Spleen (tissue), 11 donors: ENCODE measurements around the gene RPA4. TPM values are rescaled to one million over a fixed set of nuclear protein-coding genes. Genes with fewer than 3 reads are reported as not detected.

Experiments used
- DNase-seq: peaks from one replicate; pipeline ENCODE4 v3.0.0-alpha.2; 2020
- H3K27ac ChIP-seq, 8 donors: fragments of 200-600 bp; sonication (generic) in 7 of 8; 1 replicate in 4 of 8; 2 replicates in 4 of 8; pipeline versions ENCODE4 v1.5.0 to v1.8.0; 2016 to 2021; ENCODE audit warnings: inconsistent platforms in 4 of 8, mild to moderate bottlenecking in 4 of 8, moderate library complexity in 1 of 8
- H3K27me3 ChIP-seq, 7 donors: fragments of 200-600 bp; sonication (generic) in 6 of 7; replicated peaks in 1 of 7; 1 replicate in 4 of 7; 2 replicates in 3 of 7; pipeline versions ENCODE4 v1.5.0 to v1.8.0; 2016 to 2021; ENCODE audit warnings: inconsistent platforms in 3 of 7, mild to moderate bottlenecking in 1 of 7
- H3K36me3 ChIP-seq, 6 donors: fragments of 200-600 bp; sonication (generic) in 5 of 6; 1 replicate in 4 of 6; 2 replicates in 2 of 6; pipeline versions ENCODE4 v1.5.0 to v1.8.0; 2016 to 2021; ENCODE audit warnings: inconsistent platforms in 2 of 6
- H3K4me1 ChIP-seq, 6 donors: fragments of 200-600 bp; sonication (generic) in 5 of 6; 1 replicate in 3 of 6; 2 replicates in 3 of 6; pipeline versions ENCODE4 v1.5.0 to v1.8.0; 2016 to 2021; ENCODE audit warnings: inconsistent platforms in 3 of 6
- H3K4me3 ChIP-seq, 8 donors: fragments of 200-600 bp; sonication (generic) in 7 of 8; 1 replicate in 4 of 8; 2 replicates in 4 of 8; pipeline versions ENCODE4 v1.5.0 to v1.8.0; 2016 to 2021; ENCODE audit warnings: inconsistent platforms in 4 of 8, mild to moderate bottlenecking in 4 of 8, moderate library complexity in 2 of 8
- H3K9me3 ChIP-seq, 8 donors: fragments of 200-600 bp; sonication (generic) in 7 of 8; 1 replicate in 4 of 8; 2 replicates in 4 of 8; pipeline versions ENCODE4 v1.5.0 to v1.8.0; 2016 to 2021; ENCODE audit warnings: inconsistent platforms in 4 of 8
- POLR2A ChIP-seq, 3 donors: fragments of 450-650 bp; IDR thresholded peaks; one replicate each; pipeline ENCODE4 v1.5.1; 2017; ENCODE audit warnings: antibody characterized with exemption in 3 of 3, mild to moderate bottlenecking in 1 of 3
- POLR2AphosphoS5 ChIP-seq, 3 donors: sonication (generic); formaldehyde crosslinking; IDR thresholded peaks; one replicate each; pipeline ENCODE4 v1.5.1; 2017; ENCODE audit warnings: antibody characterized with exemption in 3 of 3
- WGBS, 5 donors: extraction: QIAGEN DNeasy Blood & Tissue Kit in 3 of 5; methylation state at CpG; one replicate each; pipeline versions ENCODE4 v1.1.5 to v1.1.7; 2013 to 2018; 5-methylcytosine and 5-hydroxymethylcytosine counted together
- intact Hi-C: fragments of 100-400 bp; cut with DNase I; formaldehyde crosslinking; loops from one replicate; pipeline ENCODE4 v1.15.0; 2023; ENCODE audit warnings: low total_unique reads
- polyA plus RNA-seq, 3 donors: library from polyadenylated mRNA; stranded (reverse); fragments of 200-250 nt; gene quantifications; one replicate each; pipeline ENCODE4 v1.2.1, GENCODE V29; 2013
- total RNA-seq, 7 donors: library from RNA; depleted of rRNA in 3 of 7; stranded (reverse); fragments of >200 nt in 3 of 7; fragmentation: NEBNext Ultra II Directional in 4 of 7; extraction: Animal tissue kit (Norgen Biotek cat#: 25700) in 4 of 7; gene quantifications; one replicate each; pipeline versions ENCODE4 v1.1.0 to v1.2.1, GENCODE V29; 2016 to 2021
- TF ChIP-seq, protein P1 (sequence below), 11 experiments: fragments of 200-600 bp in 7 of 11; fragments of 450-650 bp in 4 of 11; sonication (generic) in 4 of 11; IDR thresholded peaks in 8 of 11; conservative IDR thresholded peaks in 3 of 11; 1 replicate in 7 of 11; 2 replicates in 4 of 11; pipeline versions ENCODE4 v1.4.0 to v1.8.0; 2016 to 2021; ENCODE audit warnings: antibody characterized with exemption in 11 of 11, inconsistent platforms in 4 of 11, mild to moderate bottlenecking in 1 of 11
- donor health status: healthy with polysubstance abuse.
- donor health status: DM: no; HTN: no; CAD: no; lungs with moderate emphysema.
- donor health status: DM: no; HTN: no; CAD: no.
- donor health status: Bipolar disorder and iron deficiency.
- donor health status: healthy.
- donor health status: DM: no; HTN: no; CAD: no.
- donor health status: DM: yes; HTN: yes; CAD: no.

The RPA4 gene
- total and polyA plus RNA-seq, 10 donors = 0.06 to 5.9 (median 1.3) TPM

DNA sequence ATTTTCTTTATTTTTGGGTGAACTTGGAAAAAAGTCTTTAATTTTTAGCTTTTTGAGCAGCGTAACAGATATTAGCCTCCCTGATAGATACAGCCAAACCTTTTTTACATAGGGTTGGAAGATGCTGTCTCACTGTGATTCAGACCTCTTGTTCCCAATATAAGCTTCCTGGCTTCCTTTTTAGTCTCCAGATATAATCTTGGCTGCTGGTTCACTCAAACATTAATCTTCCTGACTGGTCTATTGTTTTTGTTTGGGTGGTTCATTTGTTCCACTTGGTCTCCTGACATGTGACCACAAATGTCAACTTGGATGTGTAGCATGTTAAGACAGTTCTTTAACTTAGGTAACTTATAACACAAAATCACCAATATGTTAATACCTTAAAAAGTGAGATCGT is 23.0 kb downstream of the RPA4 start:
- intact Hi-C loops = no loop called here
- no peak for TF ChIP-seq POLR2A (IDR thresholded peaks at IDR 0.05)
- TF ChIP-seq POLR2AphosphoS5 (IDR thresholded peaks at IDR 0.05) = no peak
- TF ChIP-seq, protein P1, sequence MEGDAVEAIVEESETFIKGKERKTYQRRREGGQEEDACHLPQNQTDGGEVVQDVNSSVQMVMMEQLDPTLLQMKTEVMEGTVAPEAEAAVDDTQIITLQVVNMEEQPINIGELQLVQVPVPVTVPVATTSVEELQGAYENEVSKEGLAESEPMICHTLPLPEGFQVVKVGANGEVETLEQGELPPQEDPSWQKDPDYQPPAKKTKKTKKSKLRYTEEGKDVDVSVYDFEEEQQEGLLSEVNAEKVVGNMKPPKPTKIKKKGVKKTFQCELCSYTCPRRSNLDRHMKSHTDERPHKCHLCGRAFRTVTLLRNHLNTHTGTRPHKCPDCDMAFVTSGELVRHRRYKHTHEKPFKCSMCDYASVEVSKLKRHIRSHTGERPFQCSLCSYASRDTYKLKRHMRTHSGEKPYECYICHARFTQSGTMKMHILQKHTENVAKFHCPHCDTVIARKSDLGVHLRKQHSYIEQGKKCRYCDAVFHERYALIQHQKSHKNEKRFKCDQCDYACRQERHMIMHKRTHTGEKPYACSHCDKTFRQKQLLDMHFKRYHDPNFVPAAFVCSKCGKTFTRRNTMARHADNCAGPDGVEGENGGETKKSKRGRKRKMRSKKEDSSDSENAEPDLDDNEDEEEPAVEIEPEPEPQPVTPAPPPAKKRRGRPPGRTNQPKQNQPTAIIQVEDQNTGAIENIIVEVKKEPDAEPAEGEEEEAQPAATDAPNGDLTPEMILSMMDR (IDR thresholded peaks at IDR 0.05 in 8 of 11, conservative IDR thresholded peaks at IDR 0.05 in 3 of 11) = no peak
- no peak overlapping the region for H3K27ac ChIP-seq

DNA sequence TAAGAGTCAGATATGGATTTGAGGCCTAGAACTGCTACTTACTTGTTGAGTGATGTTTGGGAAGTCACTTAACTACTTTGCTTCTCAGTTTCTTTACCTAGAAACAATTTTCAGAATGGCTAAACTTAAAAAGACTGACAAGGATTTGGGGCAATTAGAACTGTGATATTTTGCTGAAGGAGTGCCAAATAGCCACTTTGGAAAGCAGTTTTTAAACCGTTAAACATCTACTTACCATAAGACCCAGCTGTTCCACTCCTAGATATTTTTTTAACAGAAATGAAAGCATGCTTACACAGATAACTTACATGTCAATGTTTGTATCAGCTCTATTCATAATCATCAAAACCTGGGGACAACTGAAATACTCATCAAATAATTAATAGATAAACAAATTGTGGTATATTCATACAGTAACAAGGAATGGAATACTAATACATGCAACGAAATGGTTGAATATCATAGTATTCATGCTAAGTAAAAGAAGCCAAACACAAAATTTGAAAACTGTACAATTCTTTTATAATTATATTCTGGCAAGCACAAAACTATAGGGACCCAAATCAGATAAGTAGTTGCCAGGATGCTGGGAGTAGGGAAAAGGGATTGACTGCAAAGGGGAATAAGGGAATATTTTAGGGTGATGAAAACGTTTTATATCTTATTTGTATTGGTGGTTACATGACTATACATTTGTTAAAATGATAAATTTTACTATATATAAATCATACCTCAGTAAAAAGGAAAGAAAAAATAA is 24.0 kb downstream of the RPA4 start:
- H3K27me3 ChIP-seq = no peaks in the 10 kb centered on the region
- H3K36me3 ChIP-seq = no peaks in the 10 kb centered on the region
- H3K27ac ChIP-seq = no peak overlapping the region
- intact Hi-C loops = no loop called here
- TF ChIP-seq POLR2A (IDR thresholded peaks at IDR 0.05) (no peak), POLR2AphosphoS5 (IDR thresholded peaks at IDR 0.05) (no peak)
- TF ChIP-seq, protein P1 (IDR thresholded peaks at IDR 0.05 in 8 of 11, conservative IDR thresholded peaks at IDR 0.05 in 3 of 11) = no peak
- no peaks in the 10 kb centered on the region for H3K4me1 ChIP-seq
- no peak for DNase-seq
- WGBS, 5 donors = 54 to 83% (median 81%) methylated on average over 3 of the region's 3 CpGs
- no peaks in the 10 kb centered on the region for H3K9me3 ChIP-seq
- H3K4me3 ChIP-seq = no peak overlapping the region

More for the DNA sequence above, 23.0 kb downstream of the RPA4 start:
- Histone ChIP-seq H3K4me3 (no peak overlapping the region), H3K36me3 (no peaks in the 10 kb centered on the region), H3K27me3 (no peaks in the 10 kb centered on the region), H3K4me1 (no peaks in the 10 kb centered on the region), H3K9me3 (no peaks in the 10 kb centered on the region)
- DNase-seq = no peak
- 80 to 93% (median 87%) methylated on average over 2 of the region's 2 CpGs for WGBS, 5 donors

DNA sequence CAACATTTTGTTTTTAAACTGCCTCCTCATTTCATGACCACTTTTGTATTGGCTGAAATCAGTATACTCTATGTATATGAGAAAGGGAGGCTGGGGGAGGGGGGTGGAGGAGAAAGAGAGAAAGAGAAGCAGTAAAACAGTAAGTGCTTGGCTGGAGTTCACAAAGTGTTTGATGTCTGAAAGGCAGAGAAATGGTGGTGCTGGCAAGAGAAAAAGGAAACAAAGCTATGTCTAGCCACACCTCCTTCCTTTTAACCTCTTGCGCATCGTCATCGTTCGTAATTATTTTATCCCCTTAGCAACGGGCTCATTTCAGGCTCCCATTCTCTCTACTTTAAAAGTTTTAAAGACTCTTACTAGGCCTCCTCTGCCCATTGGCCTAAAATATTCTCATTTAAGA is 25.6 kb downstream of the RPA4 start:
- WGBS, 5 donors = 72 to 90% (median 79%) methylated on average over 5 of the region's 5 CpGs

DNA sequence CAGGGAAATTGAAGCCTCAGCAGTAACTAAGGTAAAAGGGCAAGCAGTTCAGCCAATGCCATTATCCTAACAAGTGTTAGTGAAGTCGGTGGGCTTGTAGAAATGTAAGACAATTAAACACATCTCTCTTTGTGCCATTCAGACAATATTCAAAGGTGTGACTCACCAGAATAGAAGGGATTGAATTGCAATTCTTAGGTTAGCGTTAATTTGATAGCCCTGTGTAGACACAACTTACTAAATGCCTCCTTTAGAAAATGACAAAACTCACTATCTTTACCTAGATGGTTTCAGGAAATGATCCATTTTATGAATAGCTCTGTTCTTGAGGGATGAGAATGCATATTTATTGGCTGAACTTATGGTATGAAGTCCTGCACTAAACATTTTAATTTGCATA is 35.2 kb downstream of the RPA4 start:
- no peak overlapping the region for H3K4me3 ChIP-seq
- no peaks in the 10 kb centered on the region for H3K27me3 ChIP-seq
- no peak for TF ChIP-seq POLR2AphosphoS5 (IDR thresholded peaks at IDR 0.05)
- no peak for TF ChIP-seq POLR2A (IDR thresholded peaks at IDR 0.05)
- TF ChIP-seq, protein P1 (IDR thresholded peaks at IDR 0.05 in 8 of 11, conservative IDR thresholded peaks at IDR 0.05 in 3 of 11) = no peak
- no peak overlapping the region for H3K27ac ChIP-seq
- no peak for DNase-seq
- 75 to 100% (median 92%) methylated on average over 2 of the region's 2 CpGs for WGBS, 5 donors
- H3K9me3 ChIP-seq = no peaks in the 10 kb centered on the region
- no peaks in the 10 kb centered on the region for H3K4me1 ChIP-seq
- H3K36me3 ChIP-seq = peaks cover 0 to 4% (median 0%) of the 10 kb centered on the region in 6 donors
- intact Hi-C loops = no loop called here

More for the DNA sequence above, 25.6 kb downstream of the RPA4 start:
- Histone ChIP-seq H3K27me3 (no peaks in the 10 kb centered on the region), H3K4me1 (no peaks in the 10 kb centered on the region), H3K4me3 (no peak overlapping the region), H3K9me3 (no peaks in the 10 kb centered on the region), H3K36me3 (no peaks in the 10 kb centered on the region), H3K27ac (no peak overlapping the region)
- intact Hi-C loops = no loop called here
- TF ChIP-seq, protein P1 (IDR thresholded peaks at IDR 0.05 in 8 of 11, conservative IDR thresholded peaks at IDR 0.05 in 3 of 11) = no peak
- no peak for TF ChIP-seq POLR2AphosphoS5 (IDR thresholded peaks at IDR 0.05)
- no peak for TF ChIP-seq POLR2A (IDR thresholded peaks at IDR 0.05)
- DNase-seq = no peak
